ENCODE data around the gene MEIOSIN. TPM values are rescaled to one million over a fixed set of nuclear protein-coding genes. Genes with fewer than 3 reads are reported as not detected.

MEIOSIN gene
- total and polyA plus RNA-seq, 2 donors (not counting 1 experiment from before 2014, with no cell fraction given): not detected

GRCh38 chr19:45717131-45717982, 15.9 kb upstream of the MEIOSIN start:
- no peaks in the 10 kb centered on the region for H3K27me3 Mint-ChIP-seq
- peak overlapping the region; percentile 77 for H3K9ac ChIP-seq (ENCODE audit: low read length)
- peaks cover 0 to 14% of the 10 kb centered on the region in 2 experiments for H3K36me3 ChIP-seq (replicated peaks in 1 of 2; ENCODE audit: control extremely low read depth in 1 of 2, control insufficient read depth in 1 of 2, extremely low read depth in 1 of 2, insufficient read depth in 2 of 2, low read length in 1 of 2)
- H3K9me3 Mint-ChIP-seq (ENCODE audit: insufficient read depth): no peaks in the 10 kb centered on the region
- peak overlapping the region; percentile 76 to 94 for H3K27ac ChIP-seq (ENCODE audit: low read length in 2 of 2)
- no peaks in the 10 kb centered on the region for H3K27me3 ChIP-seq (replicated peaks in 1 of 4; ENCODE audit: control extremely low read depth in 1 of 4, control insufficient read depth in 3 of 4, insufficient read depth in 4 of 4, low read length in 3 of 4)
- H3K4me1 Mint-ChIP-seq: peaks cover 39% of the 10 kb centered on the region
- TF ChIP-seq EZH2 (IDR thresholded peaks at IDR 0.05; ENCODE audit: borderline replicate concordance, insufficient read depth, low read depth, low read length, poor library complexity, severe bottlenecking): no peak
- TF ChIP-seq CTCF (IDR thresholded peaks at IDR 0.05): no peak
- peaks cover 18 to 25% of the 10 kb centered on the region in 2 donors for H3K4me1 ChIP-seq (ENCODE audit: control insufficient read depth in 2 of 2, insufficient read depth in 2 of 2, low read length in 2 of 2)
- peaks cover 0 to 3% (median 0%) of the 10 kb centered on the region in 3 donors for H3K9me3 ChIP-seq (ENCODE audit: control extremely low read depth in 1 of 3, control insufficient read depth in 2 of 3, insufficient read depth in 1 of 3, low read length in 2 of 3)
- CTCF ChIA-PET: interaction anchor here (0.6 to 5.0 kb wide), 10 partner anchors 9 to 76 kb away, joined by 3 to 57 read pairs (median 3); partner anchors contain the start of genes FBXO46, QPCTL, SIX5 and SNRPD2
- peak overlapping the region; percentile 91 for H3K4me3 Mint-ChIP-seq
- POLR2A ChIA-PET: interaction anchor here (0.6 to 2.4 kb wide), 12 partner anchors 9 to 259 kb away, joined by 3 to 41 read pairs (median 4); partner anchors contain the start of genes DMWD, FBXO46, QPCTL and SIX5
- peaks cover 26% of the 10 kb centered on the region for H4K20me1 ChIP-seq (ENCODE audit: control insufficient read depth, insufficient read depth, low read length, poor library complexity, severe bottlenecking)
- peak overlapping the region; percentile 75 for H2AFZ ChIP-seq (ENCODE audit: insufficient read depth, low read depth, low read length, poor library complexity, severe bottlenecking)
- H3K79me2 ChIP-seq (ENCODE audit: control insufficient read depth, insufficient read depth, low read length): peaks cover 88% of the 10 kb centered on the region
- intact Hi-C loops (cut with micrococcal nuclease): loop anchor here (1.0 to 5.0 kb wide), 7 partner anchors 13 to 311 kb away; partner anchors contain the start of genes DMWD, FBXO46, OPA3 and POLR1G
- H3K4me3 ChIP-seq (ENCODE audit: control extremely low read depth in 1 of 5, extremely low read depth in 1 of 5, insufficient read depth in 1 of 5, low read depth in 2 of 5, low read length in 4 of 5): peak overlapping the region; percentile 76 to 93 (median 82)
- ATAC-seq (ENCODE audit: low read depth) (peak; percentile 95), DNase-seq (peak; percentile 97)
- H3K4me2 ChIP-seq (replicated peaks; ENCODE audit: low read depth, low read length, poor library complexity, severe bottlenecking): peak overlapping the region; percentile 82
- H3K27ac Mint-ChIP-seq: peak overlapping the region; percentile 97
- under 1% methylated on average over 31 of the region's 51 CpGs for WGBS (ENCODE audit: insufficient coverage)

Data from B cell (primary cell).